ENCODE results near the gene HSPA4.
"Not testable (repeated sequence)": the region's sequence is repeated elsewhere in the genome, so short reads cannot be mapped to it uniquely, and the experiment has no call there.

HSPA4 gene

GRCh38 chr5:133133241-133133640 is 81.4 kb downstream of the HSPA4 start:
- not testable (repeated sequence) for H3K23ac ChIP-seq (ENCODE audit: low read length in 2 of 2); H2AFZ ChIP-seq (ENCODE audit: low read depth, low read length); H3K79me1 ChIP-seq (replicated peaks; ENCODE audit: low read length, poor library complexity, severe bottlenecking); DNase-seq; H3K27ac ChIP-seq (ENCODE audit: low read length, poor library complexity, severe bottlenecking); H3K14ac ChIP-seq (ENCODE audit: low read length in 2 of 2); H4K91ac ChIP-seq (ENCODE audit: low read length); H2BK12ac ChIP-seq (ENCODE audit: low read length in 2 of 2); H2BK120ac ChIP-seq (ENCODE audit: low read depth, low read length); H3K4me2 ChIP-seq (ENCODE audit: low read length, poor library complexity, severe bottlenecking); H3K9ac ChIP-seq (ENCODE audit: low read length); H2BK5ac ChIP-seq (ENCODE audit: low read depth, low read length, poor library complexity, severe bottlenecking); H3K4me1 ChIP-seq (ENCODE audit: control insufficient read depth, insufficient read depth, low read depth, low read length); H2AK5ac ChIP-seq (ENCODE audit: low read length, severe bottlenecking); H3K4me3 ChIP-seq (ENCODE audit: insufficient read depth in 1 of 2, low read depth in 1 of 2, low read length in 2 of 2); H3K36me3 ChIP-seq (ENCODE audit: control insufficient read depth in 1 of 2, insufficient read depth in 2 of 2, low read depth in 1 of 2, low read length in 2 of 2); H2BK15ac ChIP-seq (ENCODE audit: low read depth, poor library complexity, severe bottlenecking); H3K4ac ChIP-seq (ENCODE audit: low read depth in 1 of 2, low read length in 2 of 2); H3K18ac ChIP-seq (ENCODE audit: low read depth in 1 of 2, low read length in 2 of 2); H3K9me3 ChIP-seq (ENCODE audit: control insufficient read depth, low read length); H4K8ac ChIP-seq (ENCODE audit: low read length)
- H3K27me3 ChIP-seq (ENCODE audit: control insufficient read depth in 1 of 2, insufficient read depth in 1 of 2, low read length in 2 of 2), result peaks cover 20 to 25% of the 10 kb centered on the region in 2 experiments
- 83% methylated on average over 1 of the region's 5 CpGs for WGBS

GRCh38 chr5:133136890-133137289 is 85.1 kb downstream of the HSPA4 start:
- not testable (repeated sequence) for H3K27me3 ChIP-seq (ENCODE audit: control insufficient read depth in 1 of 2, insufficient read depth in 1 of 2, low read length in 2 of 2); H3K14ac ChIP-seq (ENCODE audit: low read length in 2 of 2); H3K18ac ChIP-seq (ENCODE audit: low read depth in 1 of 2, low read length in 2 of 2); H4K8ac ChIP-seq (ENCODE audit: low read length); H2AFZ ChIP-seq (ENCODE audit: low read depth, low read length); H2BK12ac ChIP-seq (ENCODE audit: low read length in 2 of 2); H3K4me3 ChIP-seq (ENCODE audit: insufficient read depth in 1 of 2, low read depth in 1 of 2, low read length in 2 of 2); H3K79me1 ChIP-seq (replicated peaks; ENCODE audit: low read length, poor library complexity, severe bottlenecking); H3K4me2 ChIP-seq (ENCODE audit: low read length, poor library complexity, severe bottlenecking); H3K9me3 ChIP-seq (ENCODE audit: control insufficient read depth, low read length); H3K9ac ChIP-seq (ENCODE audit: low read length); H3K23ac ChIP-seq (ENCODE audit: low read length in 2 of 2); H2BK120ac ChIP-seq (ENCODE audit: low read depth, low read length); DNase-seq; H2AK5ac ChIP-seq (ENCODE audit: low read length, severe bottlenecking); H2BK5ac ChIP-seq (ENCODE audit: low read depth, low read length, poor library complexity, severe bottlenecking); H3K4ac ChIP-seq (ENCODE audit: low read depth in 1 of 2, low read length in 2 of 2); H3K27ac ChIP-seq (ENCODE audit: low read length, poor library complexity, severe bottlenecking); H2BK15ac ChIP-seq (ENCODE audit: low read depth, poor library complexity, severe bottlenecking); H3K4me1 ChIP-seq (ENCODE audit: control insufficient read depth, insufficient read depth, low read depth, low read length); H4K91ac ChIP-seq (ENCODE audit: low read length); H3K36me3 ChIP-seq (ENCODE audit: control insufficient read depth in 1 of 2, insufficient read depth in 2 of 2, low read depth in 1 of 2, low read length in 2 of 2)
- WGBS, result no CpG with 5 or more reads among the region's 2 CpGs

- WGBS, result 87% methylated on average over 5 of the region's 7 CpGs
- no peak overlapping the region for H3K4ac ChIP-seq (ENCODE audit: low read depth in 1 of 2, low read length in 2 of 2)
- H3K14ac ChIP-seq (ENCODE audit: low read length in 2 of 2), result no peak overlapping the region
- H3K23ac ChIP-seq (ENCODE audit: low read length in 2 of 2), result no peak overlapping the region
- no peaks in the 10 kb centered on the region for H3K79me1 ChIP-seq (replicated peaks; ENCODE audit: low read length, poor library complexity, severe bottlenecking)
- no peak overlapping the region for H4K8ac ChIP-seq (ENCODE audit: low read length)
- H4K91ac ChIP-seq (ENCODE audit: low read length), result no peak overlapping the region
- no peak overlapping the region for H3K9ac ChIP-seq (ENCODE audit: low read length)
- no peak for DNase-seq
- no peaks in the 10 kb centered on the region for H3K36me3 ChIP-seq (ENCODE audit: control insufficient read depth in 1 of 2, insufficient read depth in 2 of 2, low read depth in 1 of 2, low read length in 2 of 2)
- no peak overlapping the region for H2BK12ac ChIP-seq (ENCODE audit: low read length in 2 of 2)
- H2AK5ac ChIP-seq (ENCODE audit: low read length, severe bottlenecking), result no peak overlapping the region
- H2BK15ac ChIP-seq (ENCODE audit: low read depth, poor library complexity, severe bottlenecking), result no peak overlapping the region
- no peak overlapping the region for H3K18ac ChIP-seq (ENCODE audit: low read depth in 1 of 2, low read length in 2 of 2)
- H2AFZ ChIP-seq (ENCODE audit: low read depth, low read length), result no peak overlapping the region
- H3K27me3 ChIP-seq (ENCODE audit: control insufficient read depth in 1 of 2, insufficient read depth in 1 of 2, low read length in 2 of 2), result peaks cover 14 to 24% of the 10 kb centered on the region in 2 experiments
- H3K27ac ChIP-seq (ENCODE audit: low read length, poor library complexity, severe bottlenecking), result no peak overlapping the region
- no peak overlapping the region for H2BK120ac ChIP-seq (ENCODE audit: low read depth, low read length)
- no peaks in the 10 kb centered on the region for H3K9me3 ChIP-seq (ENCODE audit: control insufficient read depth, low read length)
- no peaks in the 10 kb centered on the region for H3K4me1 ChIP-seq (ENCODE audit: control insufficient read depth, insufficient read depth, low read depth, low read length)
- H3K4me3 ChIP-seq (ENCODE audit: insufficient read depth in 1 of 2, low read depth in 1 of 2, low read length in 2 of 2), result no peak overlapping the region
- no peak overlapping the region for H2BK5ac ChIP-seq (ENCODE audit: low read depth, low read length, poor library complexity, severe bottlenecking)
- H3K4me2 ChIP-seq (ENCODE audit: low read length, poor library complexity, severe bottlenecking), result no peak overlapping the region
Measured at GRCh38 chr5:133140311-133140710, 88.5 kb downstream of the HSPA4 start.

GRCh38 chr5:133141746-133142145 is 89.9 kb downstream of the HSPA4 start:
- DNase-seq, result no peak
- peaks cover 14 to 29% of the 10 kb centered on the region in 2 experiments for H3K27me3 ChIP-seq (ENCODE audit: control insufficient read depth in 1 of 2, insufficient read depth in 1 of 2, low read length in 2 of 2)

More at GRCh38 chr5:133141746-133142145, 89.9 kb downstream of the HSPA4 start:
- H4K91ac ChIP-seq (ENCODE audit: low read length), result no peak overlapping the region
- 100% methylated on average over 2 of the region's 3 CpGs for WGBS
- H3K79me1 ChIP-seq (replicated peaks; ENCODE audit: low read length, poor library complexity, severe bottlenecking), result no peaks in the 10 kb centered on the region
- H3K9ac ChIP-seq (ENCODE audit: low read length), result no peak overlapping the region
- no peaks in the 10 kb centered on the region for H3K36me3 ChIP-seq (ENCODE audit: control insufficient read depth in 1 of 2, insufficient read depth in 2 of 2, low read depth in 1 of 2, low read length in 2 of 2)
- no peak overlapping the region for H3K23ac ChIP-seq (ENCODE audit: low read length in 2 of 2)
- H2BK12ac ChIP-seq (ENCODE audit: low read length in 2 of 2), result no peak overlapping the region
- no peak overlapping the region for H2AK5ac ChIP-seq (ENCODE audit: low read length, severe bottlenecking)
- H4K8ac ChIP-seq (ENCODE audit: low read length), result no peak overlapping the region
- no peak overlapping the region for H2BK5ac ChIP-seq (ENCODE audit: low read depth, low read length, poor library complexity, severe bottlenecking)
- H3K14ac ChIP-seq (ENCODE audit: low read length in 2 of 2), result no peak overlapping the region
- H3K9me3 ChIP-seq (ENCODE audit: control insufficient read depth, low read length), result no peaks in the 10 kb centered on the region
- H3K4me2 ChIP-seq (ENCODE audit: low read length, poor library complexity, severe bottlenecking), result no peak overlapping the region
- H3K18ac ChIP-seq (ENCODE audit: low read depth in 1 of 2, low read length in 2 of 2), result no peak overlapping the region
- H3K4ac ChIP-seq (ENCODE audit: low read depth in 1 of 2, low read length in 2 of 2), result no peak overlapping the region
- H3K4me1 ChIP-seq (ENCODE audit: control insufficient read depth, insufficient read depth, low read depth, low read length), result no peaks in the 10 kb centered on the region
- H2AFZ ChIP-seq (ENCODE audit: low read depth, low read length), result no peak overlapping the region
- no peak overlapping the region for H2BK15ac ChIP-seq (ENCODE audit: low read depth, poor library complexity, severe bottlenecking)
- H2BK120ac ChIP-seq (ENCODE audit: low read depth, low read length), result no peak overlapping the region
- no peak overlapping the region for H3K4me3 ChIP-seq (ENCODE audit: insufficient read depth in 1 of 2, low read depth in 1 of 2, low read length in 2 of 2)
- no peak overlapping the region for H3K27ac ChIP-seq (ENCODE audit: low read length, poor library complexity, severe bottlenecking)
